ENCODE data around the gene MRTFB.

GRCh38 chr16:14121872-14122271, 50.8 kb downstream of the MRTFB start:
- TF ChIP-seq FOXK2 (IDR thresholded peaks at IDR 0.05) (no peak), ELF4 (IDR thresholded peaks at IDR 0.05) (no peak), TARDBP (IDR thresholded peaks at IDR 0.05) (no peak), ARNT (IDR thresholded peaks at IDR 0.05) (no peak), SP1 (IDR thresholded peaks at IDR 0.05) (no peak), NFRKB (IDR thresholded peaks at IDR 0.05) (no peak), L3MBTL2 (conservative IDR thresholded peaks at IDR 0.05) (no peak), HDGF (IDR thresholded peaks at IDR 0.05; ENCODE audit: borderline replicate concordance) (no peak), BHLHE40 (IDR thresholded peaks at IDR 0.05; ENCODE audit: borderline replicate concordance) (no peak), SUZ12 (IDR thresholded peaks at IDR 0.05) (no peak), LEF1 (IDR thresholded peaks at IDR 0.05; ENCODE audit: borderline replicate concordance) (no peak), PKNOX1 (IDR thresholded peaks at IDR 0.05) (no peak), FOXM1 (IDR thresholded peaks at IDR 0.05; ENCODE audit: borderline replicate concordance) (no peak)

Measured in HEK293T (cell line).